Measurements from ENCODE around the gene GLI1. TPM values are rescaled to one million over a fixed set of nuclear protein-coding genes. Genes with fewer than 3 reads are reported as not detected.
A peak's percentile ranks its signal among the peaks of the same experiment; 100 is the strongest.
"Not testable (repeated sequence)": the region's sequence is repeated elsewhere in the genome, so short reads cannot be mapped to it uniquely, and the experiment has no call there.

GLI1 gene
- total RNA-seq (2022): 0.54 and 0.61 TPM in 2 replicates
- percentile 15 among the genes with signal in this experiment for Bru-seq, nascent RNA
- percentile 6 among the genes with signal in this experiment for BruChase-seq, experiment 1, labeled RNA remaining after a 6-hour chase
- BruChase-seq, experiment 2, labeled RNA remaining after a 2-hour chase: percentile 12 among the genes with signal in this experiment
- long read RNA-seq, partial matches to known transcripts: 1 of 1 reads
- long read RNA-seq, other reads (novel, unspliced or antisense): 0 of 1 reads

DNA sequence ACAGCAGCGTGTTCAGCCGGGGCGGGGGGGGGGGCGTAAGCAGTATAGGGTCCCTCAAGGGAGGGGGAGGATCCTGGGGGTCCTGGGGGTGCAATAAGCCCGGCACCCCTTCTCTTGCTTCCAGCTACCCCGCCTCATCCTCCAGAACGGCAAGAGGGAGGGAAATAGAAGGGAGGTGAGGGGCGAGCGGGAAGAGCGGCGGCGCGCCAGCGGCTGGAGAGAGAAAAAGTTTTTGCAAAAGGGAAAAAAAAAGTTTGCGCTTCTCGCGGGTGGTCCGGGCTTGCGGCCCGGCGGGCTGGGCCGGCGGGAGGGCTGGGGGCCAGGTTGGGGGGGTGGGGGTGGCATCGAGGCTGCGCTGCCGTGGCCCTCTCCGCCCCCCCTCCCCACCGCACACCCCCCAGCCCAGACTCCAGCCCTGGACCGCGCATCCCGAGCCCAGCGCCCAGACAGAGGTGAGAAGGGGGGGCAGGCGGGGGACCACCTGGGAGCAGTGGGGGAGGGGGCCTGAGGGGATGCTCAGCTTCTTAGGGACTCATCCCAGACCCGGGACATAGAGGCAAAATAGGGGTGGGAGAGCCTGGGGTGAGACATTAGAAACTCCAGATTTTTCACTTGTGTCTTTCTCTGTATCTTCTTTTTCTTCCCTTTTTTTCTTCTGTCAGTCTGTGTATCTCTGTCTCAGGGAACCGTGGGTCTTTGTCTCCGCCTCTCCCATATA lies at the start of gene GLI1:
TSS of gene GLI1 (plus strand) at position 36 of the 718 bp plus-strand sequence. CDS start 3,907 bp downstream, outside the sequence.
- Mint-ChIP-seq H3K9me3 (ENCODE audit: low read depth, unreplicated experiment) (no peaks in the 10 kb centered on the region), H3K4me1 (ENCODE audit: low read depth, unreplicated experiment) (peaks cover 56% of the 10 kb centered on the region), H3K4me3 (ENCODE audit: low read depth, unreplicated experiment) (peak within 1 kb of the TSS; percentile 74), H3K27ac (ENCODE audit: unreplicated experiment) (peak within 1 kb of the TSS; percentile 96), H3K36me3 (ENCODE audit: insufficient read depth, unreplicated experiment) (peaks cover 35% of the 10 kb centered on the region), H3K27me3 (ENCODE audit: unreplicated experiment) (peaks cover 53% of the 10 kb centered on the region)
- TF ChIP-seq, protein P1, sequence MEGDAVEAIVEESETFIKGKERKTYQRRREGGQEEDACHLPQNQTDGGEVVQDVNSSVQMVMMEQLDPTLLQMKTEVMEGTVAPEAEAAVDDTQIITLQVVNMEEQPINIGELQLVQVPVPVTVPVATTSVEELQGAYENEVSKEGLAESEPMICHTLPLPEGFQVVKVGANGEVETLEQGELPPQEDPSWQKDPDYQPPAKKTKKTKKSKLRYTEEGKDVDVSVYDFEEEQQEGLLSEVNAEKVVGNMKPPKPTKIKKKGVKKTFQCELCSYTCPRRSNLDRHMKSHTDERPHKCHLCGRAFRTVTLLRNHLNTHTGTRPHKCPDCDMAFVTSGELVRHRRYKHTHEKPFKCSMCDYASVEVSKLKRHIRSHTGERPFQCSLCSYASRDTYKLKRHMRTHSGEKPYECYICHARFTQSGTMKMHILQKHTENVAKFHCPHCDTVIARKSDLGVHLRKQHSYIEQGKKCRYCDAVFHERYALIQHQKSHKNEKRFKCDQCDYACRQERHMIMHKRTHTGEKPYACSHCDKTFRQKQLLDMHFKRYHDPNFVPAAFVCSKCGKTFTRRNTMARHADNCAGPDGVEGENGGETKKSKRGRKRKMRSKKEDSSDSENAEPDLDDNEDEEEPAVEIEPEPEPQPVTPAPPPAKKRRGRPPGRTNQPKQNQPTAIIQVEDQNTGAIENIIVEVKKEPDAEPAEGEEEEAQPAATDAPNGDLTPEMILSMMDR (IDR thresholded peaks at IDR 0.05; ENCODE audit: unreplicated experiment): no peak
- CTCF ChIA-PET: interaction anchor here (0.9 to 3.6 kb wide), 7 partner anchors 11 to 246 kb away, joined by 3 to 13 read pairs (median 6); no protein-coding TSS in a partner anchor
- no peak for DNase-seq
- intact Hi-C loops (cut with micrococcal nuclease; ENCODE audit: unreplicated experiment): loop anchor here (5.0 to 10.0 kb wide), 2 partner anchors 165 to 248 kb away; no protein-coding TSS in a partner anchor
- no TSS peak for BruUV-seq (replicated peaks)

DNA sequence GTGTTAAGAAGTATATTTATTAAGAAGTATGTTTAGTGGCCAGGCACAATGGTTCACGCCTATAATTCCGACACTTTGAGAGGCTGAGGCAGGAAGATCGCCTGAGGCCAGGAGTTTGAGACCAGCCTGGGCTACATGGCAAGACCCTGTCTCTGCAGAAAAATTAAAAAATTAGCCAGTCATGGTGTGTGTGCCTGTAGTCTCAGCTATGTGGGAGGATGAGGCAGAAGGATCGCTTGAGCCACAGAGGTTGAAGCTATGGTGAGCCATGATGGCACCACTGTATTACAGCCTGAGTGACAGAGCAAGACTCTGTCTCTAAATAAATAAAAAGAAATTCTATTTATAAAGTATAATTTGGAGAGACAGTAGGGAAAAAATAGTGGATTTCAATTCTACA lies 49.1 kb upstream of the GLI1 start:
- Mint-ChIP-seq H3K4me1 (ENCODE audit: low read depth, unreplicated experiment) (no peaks in the 10 kb centered on the region), H3K36me3 (ENCODE audit: insufficient read depth, unreplicated experiment) (no peaks in the 10 kb centered on the region), H3K4me3 (ENCODE audit: low read depth, unreplicated experiment) (no peak overlapping the region), H3K27ac (ENCODE audit: unreplicated experiment) (no peak overlapping the region), H3K27me3 (ENCODE audit: unreplicated experiment) (no peaks in the 10 kb centered on the region), H3K9me3 (ENCODE audit: low read depth, unreplicated experiment) (no peaks in the 10 kb centered on the region)
- CTCF ChIA-PET: interaction anchor here (0.6 kb wide), 1 partner anchor 380 kb away, joined by 3 read pairs; no protein-coding TSS in a partner anchor
- intact Hi-C loops (cut with micrococcal nuclease; ENCODE audit: unreplicated experiment): no loop called here
- no TSS peak for BruUV-seq (replicated peaks)
- TF ChIP-seq, protein P1 (IDR thresholded peaks at IDR 0.05; ENCODE audit: unreplicated experiment): no peak
- no peak for DNase-seq

DNA sequence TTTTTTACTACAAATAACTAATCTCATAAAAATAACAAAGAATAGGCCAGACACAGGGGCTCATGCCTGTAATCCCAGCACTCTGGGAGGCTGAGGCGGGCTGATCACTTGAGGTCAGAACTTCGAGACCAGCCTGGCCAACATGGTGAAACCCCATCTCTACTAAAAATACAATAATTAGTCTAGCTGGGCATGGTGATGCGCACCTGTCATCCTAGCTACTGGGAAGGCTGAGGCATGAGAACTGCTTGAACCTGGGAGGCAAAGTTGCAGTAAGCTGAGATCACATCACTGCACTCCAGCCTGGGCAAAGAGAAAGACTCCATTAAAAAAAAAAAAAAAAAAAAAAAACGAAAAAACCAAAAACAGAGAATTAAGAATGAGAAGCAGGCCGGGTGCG lies 45.4 kb upstream of the GLI1 start:
- CTCF ChIA-PET: interaction anchor here (0.6 kb wide), 1 partner anchor 101 kb away, joined by 3 read pairs; no protein-coding TSS in a partner anchor
- H3K27ac Mint-ChIP-seq (ENCODE audit: unreplicated experiment); H3K27me3 Mint-ChIP-seq (ENCODE audit: unreplicated experiment); BruUV-seq (replicated peaks); H3K4me1 Mint-ChIP-seq (ENCODE audit: low read depth, unreplicated experiment); H3K9me3 Mint-ChIP-seq (ENCODE audit: low read depth, unreplicated experiment); DNase-seq; H3K4me3 Mint-ChIP-seq (ENCODE audit: low read depth, unreplicated experiment); intact Hi-C loops (cut with micrococcal nuclease; ENCODE audit: unreplicated experiment); H3K36me3 Mint-ChIP-seq (ENCODE audit: insufficient read depth, unreplicated experiment): not testable (repeated sequence)

DNA sequence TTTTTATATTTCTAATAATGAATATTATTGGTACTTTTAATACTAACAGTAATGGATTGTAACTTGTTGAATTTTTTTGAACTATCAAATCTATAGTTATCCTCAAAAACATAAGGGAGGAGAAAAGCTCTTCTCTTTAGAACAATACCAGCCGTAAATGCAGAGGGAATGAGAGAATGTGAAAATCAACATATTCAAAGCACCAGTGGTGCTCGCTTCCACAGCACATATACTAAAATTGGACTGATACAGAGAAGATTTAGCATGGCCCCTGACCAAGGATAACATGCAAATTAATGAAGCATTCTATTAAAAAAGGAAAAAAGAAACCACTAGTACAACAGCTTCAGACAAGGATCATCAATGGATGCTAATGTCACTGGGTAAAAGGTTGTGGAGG lies 44.5 kb upstream of the GLI1 start:
- no TSS peak for BruUV-seq (replicated peaks)
- DNase-seq: no peak
- Mint-ChIP-seq H3K4me3 (ENCODE audit: low read depth, unreplicated experiment) (no peak overlapping the region), H3K27ac (ENCODE audit: unreplicated experiment) (no peak overlapping the region), H3K27me3 (ENCODE audit: unreplicated experiment) (no peaks in the 10 kb centered on the region), H3K36me3 (ENCODE audit: insufficient read depth, unreplicated experiment) (peaks cover 5% of the 10 kb centered on the region), H3K9me3 (ENCODE audit: low read depth, unreplicated experiment) (no peaks in the 10 kb centered on the region), H3K4me1 (ENCODE audit: low read depth, unreplicated experiment) (peaks cover 15% of the 10 kb centered on the region)
- intact Hi-C loops (cut with micrococcal nuclease; ENCODE audit: unreplicated experiment): no loop called here
- CTCF ChIA-PET: interaction anchor here (0.5 kb wide), 1 partner anchor 164 kb away, joined by 6 read pairs; no protein-coding TSS in a partner anchor
- TF ChIP-seq, protein P1 (IDR thresholded peaks at IDR 0.05; ENCODE audit: unreplicated experiment): no peak

Measured in Calu3 (cell line).